ENCODE data around the gene ST8SIA4.

The ST8SIA4 gene

GRCh38 chr5:100896054-100896453, 7.0 kb downstream of the ST8SIA4 start:
- TF ChIP-seq ZBTB7A (IDR thresholded peaks at IDR 0.05; ENCODE audit: low read depth) (no peak), FOXM1 (IDR thresholded peaks at IDR 0.05; ENCODE audit: borderline replicate concordance, low read depth) (no peak), CREB1 (IDR thresholded peaks at IDR 0.05; ENCODE audit: low read depth) (no peak), TCF12 (IDR thresholded peaks at IDR 0.05; ENCODE audit: low read depth) (no peak), CEBPB (IDR thresholded peaks at IDR 0.05) (no peak), EGR1 (IDR thresholded peaks at IDR 0.05) (no peak), RAD21 (IDR thresholded peaks at IDR 0.05; ENCODE audit: low read depth) (no peak), YY1 (IDR thresholded peaks at IDR 0.05; ENCODE audit: low read depth) (no peak), REST (IDR thresholded peaks at IDR 0.05; ENCODE audit: low read depth) (no peak), USF1 (IDR thresholded peaks at IDR 0.05) (no peak), TAF1 (IDR thresholded peaks at IDR 0.05; ENCODE audit: low read depth) (no peak), TEAD4 (IDR thresholded peaks at IDR 0.05) (no peak), MAX (IDR thresholded peaks at IDR 0.05) (no peak), EP300 (IDR thresholded peaks at IDR 0.05; ENCODE audit: borderline replicate concordance) (no peak), NFIC (IDR thresholded peaks at IDR 0.05) (no peak)

GRCh38 chr5:100890461-100891008, 12.5 kb downstream of the ST8SIA4 start:
- TF ChIP-seq FOXM1 (IDR thresholded peaks at IDR 0.05; ENCODE audit: borderline replicate concordance, low read depth) (no peak), YY1 (IDR thresholded peaks at IDR 0.05; ENCODE audit: low read depth) (no peak), TEAD4 (IDR thresholded peaks at IDR 0.05) (no peak), TCF12 (IDR thresholded peaks at IDR 0.05; ENCODE audit: low read depth) (no peak), REST (IDR thresholded peaks at IDR 0.05; ENCODE audit: low read depth) (no peak), ZBTB7A (IDR thresholded peaks at IDR 0.05; ENCODE audit: low read depth) (no peak), TAF1 (IDR thresholded peaks at IDR 0.05; ENCODE audit: low read depth) (no peak), CREB1 (IDR thresholded peaks at IDR 0.05; ENCODE audit: low read depth) (no peak), USF1 (IDR thresholded peaks at IDR 0.05) (no peak), RAD21 (IDR thresholded peaks at IDR 0.05; ENCODE audit: low read depth) (no peak)

- TF ChIP-seq CREB1 (IDR thresholded peaks at IDR 0.05; ENCODE audit: low read depth) (no peak), FOXM1 (IDR thresholded peaks at IDR 0.05; ENCODE audit: borderline replicate concordance, low read depth) (no peak), USF1 (IDR thresholded peaks at IDR 0.05) (no peak), RAD21 (IDR thresholded peaks at IDR 0.05; ENCODE audit: low read depth) (no peak), EP300 (IDR thresholded peaks at IDR 0.05; ENCODE audit: borderline replicate concordance) (no peak), NFIC (IDR thresholded peaks at IDR 0.05) (no peak)
These were observed 13.2 kb downstream of the ST8SIA4 start for GRCh38 chr5:100889896-100890295.

- TF ChIP-seq YY1 (IDR thresholded peaks at IDR 0.05; ENCODE audit: low read depth) (no peak), FOXM1 (IDR thresholded peaks at IDR 0.05; ENCODE audit: borderline replicate concordance, low read depth) (no peak)
These were observed 13.8 kb downstream of the ST8SIA4 start for GRCh38 chr5:100889165-100889743.

GRCh38 chr5:100877274-100877673, 25.8 kb downstream of the ST8SIA4 start:
- no peak for TF ChIP-seq USF1 (IDR thresholded peaks at IDR 0.05)
- TF ChIP-seq EGR1 (IDR thresholded peaks at IDR 0.05) = no peak
- TF ChIP-seq RAD21 (IDR thresholded peaks at IDR 0.05; ENCODE audit: low read depth) = no peak
- TF ChIP-seq YY1 (IDR thresholded peaks at IDR 0.05; ENCODE audit: low read depth) = no peak
- no peak for TF ChIP-seq TAF1 (IDR thresholded peaks at IDR 0.05; ENCODE audit: low read depth)
- TF ChIP-seq TEAD4 (IDR thresholded peaks at IDR 0.05) = no peak
- TF ChIP-seq NFIC (IDR thresholded peaks at IDR 0.05) = no peak
- no peak for TF ChIP-seq EP300 (IDR thresholded peaks at IDR 0.05; ENCODE audit: borderline replicate concordance)
- no peak for TF ChIP-seq TCF12 (IDR thresholded peaks at IDR 0.05; ENCODE audit: low read depth)
- no peak for TF ChIP-seq REST (IDR thresholded peaks at IDR 0.05; ENCODE audit: low read depth)
- TF ChIP-seq FOXM1 (IDR thresholded peaks at IDR 0.05; ENCODE audit: borderline replicate concordance, low read depth) = no peak
- TF ChIP-seq ZBTB7A (IDR thresholded peaks at IDR 0.05; ENCODE audit: low read depth) = no peak
- no peak for TF ChIP-seq CREB1 (IDR thresholded peaks at IDR 0.05; ENCODE audit: low read depth)
- no peak for TF ChIP-seq CEBPB (IDR thresholded peaks at IDR 0.05)
- no peak for TF ChIP-seq MAX (IDR thresholded peaks at IDR 0.05)

All from Ishikawa (cell line).